ENCODE results near the gene LGALS12.

LGALS12 gene

GRCh38 chr11:63553759-63554158 is 47.9 kb downstream of the LGALS12 start:
- TF ChIP-seq CTCF (IDR thresholded peaks at IDR 0.05): no peak
- Histone ChIP-seq H3K27ac (no peak overlapping the region), H3K4me3 (no peak overlapping the region)
- peak; percentile 54 for DNase-seq (ENCODE audit: low spot score)

GRCh38 chr11:63554877-63555223 is 49.0 kb downstream of the LGALS12 start:
- no peak overlapping the region for H3K4me3 ChIP-seq
- no peak for DNase-seq (ENCODE audit: low spot score)
- TF ChIP-seq CTCF (IDR thresholded peaks at IDR 0.05): no peak
- H3K27ac ChIP-seq: no peak overlapping the region

GRCh38 chr11:63556404-63557013 is 50.6 kb downstream of the LGALS12 start:
- Histone ChIP-seq H3K27ac (no peak overlapping the region), H3K4me3 (no peak overlapping the region)
- TF ChIP-seq CTCF (IDR thresholded peaks at IDR 0.05): no peak
- DNase-seq (ENCODE audit: low spot score): no peak

- no peak for TF ChIP-seq CTCF (IDR thresholded peaks at IDR 0.05)
- Histone ChIP-seq H3K4me3 (no peak overlapping the region), H3K27ac (no peak overlapping the region)
- no peak for DNase-seq (ENCODE audit: low spot score)
Measured at GRCh38 chr11:63557570-63557969, 51.7 kb downstream of the LGALS12 start.

GRCh38 chr11:63558459-63559157 is 52.7 kb downstream of the LGALS12 start:
- H3K27ac ChIP-seq: no peak overlapping the region
- no peak for DNase-seq (ENCODE audit: low spot score)
- no peak overlapping the region for H3K4me3 ChIP-seq
- TF ChIP-seq CTCF (IDR thresholded peaks at IDR 0.05): no peak

GRCh38 chr11:63560506-63561180 is 54.8 kb downstream of the LGALS12 start:
- peak overlapping the region in 1 of 2 donors; percentile 69 for H3K27ac ChIP-seq
- no peak for DNase-seq (ENCODE audit: low spot score)
- no peak for TF ChIP-seq CTCF (IDR thresholded peaks at IDR 0.05)

More at GRCh38 chr11:63560506-63561180, 54.8 kb downstream of the LGALS12 start:
- H3K4me3 ChIP-seq: no peak overlapping the region
